NCI-H1417 treated with DMSO at 0.1 percent for 48 hours (cell line): ENCODE measurements around the gene MXD1.
"Not testable (repeated sequence)": the region's sequence is repeated elsewhere in the genome, so short reads cannot be mapped to it uniquely, and the experiment has no call there.

Experiments
- DNase-seq: peaks from one replicate; lab custom pipeline; 2025; lab: John Stamatoyannopoulos, UW

The MXD1 gene

DNA sequence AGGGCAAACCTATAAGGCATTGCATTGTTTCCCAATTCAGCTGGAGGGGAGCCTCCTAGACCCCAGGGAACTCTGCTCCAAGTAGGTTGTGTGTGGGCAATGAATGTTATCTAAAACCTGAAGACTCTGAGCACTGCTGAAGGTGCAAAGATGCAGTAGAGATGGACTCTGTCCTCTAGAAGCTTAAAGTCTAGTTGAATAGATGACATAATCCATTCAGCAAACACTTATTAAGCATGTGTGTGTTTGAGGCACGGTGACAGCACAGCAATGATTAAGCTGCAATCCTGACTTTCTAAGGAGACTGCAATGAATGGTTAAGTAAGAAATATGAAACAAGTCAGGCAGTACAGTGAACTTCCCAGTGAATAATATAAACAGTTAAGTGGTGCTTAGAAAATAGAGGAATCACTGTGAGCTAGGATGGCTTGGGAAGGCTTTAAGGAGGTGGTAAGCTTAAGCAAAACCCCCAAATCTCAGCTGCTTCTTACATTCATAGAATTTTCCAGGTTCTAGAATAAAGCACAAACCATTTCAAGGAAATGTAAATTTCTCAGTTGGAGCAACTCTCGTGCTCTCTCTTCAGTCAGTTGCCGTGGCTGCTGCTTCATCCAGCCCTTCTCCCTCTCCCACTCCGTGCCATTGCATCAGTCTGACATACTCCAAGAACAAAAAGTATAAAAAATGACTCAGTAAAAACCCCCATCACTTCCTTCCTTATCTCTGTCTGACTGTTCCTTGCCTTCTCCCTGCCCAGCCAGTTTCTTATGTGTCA is 19.1 kb downstream of the MXD1 start:
- DNase-seq = no peak

DNA sequence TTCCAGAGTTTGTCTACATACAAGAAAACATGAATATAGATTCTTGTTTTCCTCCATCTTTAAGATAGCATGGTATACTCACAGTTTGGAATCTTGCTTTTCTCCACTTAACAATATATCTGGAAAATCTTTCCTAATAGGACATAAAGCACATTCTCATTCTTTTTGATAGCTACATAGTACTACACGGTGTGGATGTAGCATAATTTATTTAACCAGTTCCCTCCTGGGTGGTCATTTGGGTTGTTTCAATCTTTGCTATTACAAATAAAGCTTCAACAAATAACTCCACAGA is 19.7 kb downstream of the MXD1 start:
- no peak for DNase-seq

DNA sequence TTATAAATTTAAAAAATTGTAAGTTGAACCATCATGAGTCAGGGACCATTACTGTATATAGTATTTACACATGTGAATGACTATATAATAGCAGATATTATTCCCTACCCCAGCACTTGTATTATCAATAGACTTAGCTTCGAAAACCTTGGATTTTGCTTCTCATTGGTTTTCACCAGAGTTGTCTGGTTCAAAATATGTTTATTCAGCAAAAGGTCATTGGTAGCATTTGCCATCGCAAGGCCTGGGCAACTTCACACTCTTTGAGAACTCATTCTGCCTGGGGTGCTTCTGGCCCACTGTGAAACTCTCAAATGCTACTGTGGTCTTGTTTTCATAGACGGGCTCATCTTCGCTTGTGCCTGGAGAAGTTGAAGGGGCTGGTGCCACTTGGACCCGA is 20.1 kb downstream of the MXD1 start:
- no peak for DNase-seq

DNA sequence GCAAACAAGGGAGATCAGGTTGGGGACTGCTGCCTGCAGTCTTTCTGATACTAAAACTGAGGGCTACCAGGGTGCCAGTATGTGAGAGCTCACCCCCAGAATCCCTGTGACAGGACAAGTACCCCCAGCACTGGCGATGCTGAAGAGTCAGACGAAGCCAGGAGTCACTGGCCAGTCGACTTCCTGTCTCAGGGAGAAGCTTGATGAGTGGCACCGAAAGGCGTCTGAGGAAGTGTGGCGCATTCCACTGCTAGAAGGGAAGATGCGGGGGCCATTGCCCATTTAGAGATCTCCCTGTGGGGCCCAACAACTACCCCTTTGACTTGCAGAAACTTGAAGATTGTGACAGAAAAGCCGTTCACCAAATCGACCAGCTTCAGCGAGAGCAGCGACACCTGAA is 22.0 kb downstream of the MXD1 start:
- no peak for DNase-seq

DNA sequence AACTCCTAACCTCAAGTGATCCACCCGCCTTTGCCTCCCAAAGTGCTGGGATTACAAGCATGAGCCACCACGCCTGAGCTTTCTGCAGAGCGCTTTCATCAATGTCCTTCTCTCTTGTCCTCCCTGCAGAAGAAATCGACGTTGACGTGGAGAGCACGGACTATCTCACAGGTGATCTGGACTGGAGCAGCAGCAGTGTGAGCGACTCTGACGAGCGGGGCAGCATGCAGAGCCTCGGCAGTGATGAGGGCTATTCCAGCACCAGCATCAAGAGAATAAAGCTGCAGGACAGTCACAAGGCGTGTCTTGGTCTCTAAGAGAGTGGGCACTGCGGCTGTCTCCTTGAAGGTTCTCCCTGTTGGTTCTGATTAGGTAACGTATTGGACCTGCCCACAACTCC is 23.1 kb downstream of the MXD1 start:
- DNase-seq = no peak

DNA sequence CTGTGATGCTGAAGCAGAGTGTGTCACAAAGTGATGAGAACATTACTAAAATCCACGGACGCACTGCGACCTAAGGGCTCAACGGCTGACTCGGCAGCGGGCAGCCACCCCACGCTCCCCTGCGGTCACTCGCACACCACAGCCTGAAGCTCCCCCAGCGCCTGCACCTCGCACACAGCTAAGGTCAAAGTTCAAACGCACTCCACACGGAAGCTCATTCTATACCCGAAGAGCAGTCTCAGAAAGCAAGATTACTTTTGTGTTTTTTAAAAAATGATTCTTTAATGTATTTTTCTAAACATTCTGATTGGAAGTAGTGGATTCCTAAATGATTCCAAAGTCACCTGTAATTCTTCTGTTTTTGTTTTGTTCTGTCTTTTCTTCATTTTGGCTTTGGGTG is 24.8 kb downstream of the MXD1 start:
- DNase-seq = no peak

DNA sequence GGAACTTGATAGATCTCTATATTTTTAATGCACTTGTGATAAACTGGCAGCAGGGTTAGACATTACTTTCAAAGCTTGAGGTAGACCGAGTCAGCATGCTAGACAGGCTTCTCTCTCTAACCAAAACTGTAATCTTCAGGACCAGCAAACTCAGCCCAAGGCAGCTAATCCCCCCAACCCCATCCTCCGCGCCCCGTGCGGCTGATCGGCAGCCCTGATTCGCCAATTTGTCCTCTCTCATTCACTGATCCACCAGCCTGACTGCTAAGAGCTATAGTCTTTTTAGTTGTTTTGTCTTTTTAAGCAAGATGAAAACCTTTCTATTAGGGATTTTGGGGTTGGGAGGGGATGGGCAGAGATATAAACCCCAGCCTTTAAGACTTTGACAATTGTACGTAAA is 25.8 kb downstream of the MXD1 start:
- DNase-seq = no peak

DNA sequence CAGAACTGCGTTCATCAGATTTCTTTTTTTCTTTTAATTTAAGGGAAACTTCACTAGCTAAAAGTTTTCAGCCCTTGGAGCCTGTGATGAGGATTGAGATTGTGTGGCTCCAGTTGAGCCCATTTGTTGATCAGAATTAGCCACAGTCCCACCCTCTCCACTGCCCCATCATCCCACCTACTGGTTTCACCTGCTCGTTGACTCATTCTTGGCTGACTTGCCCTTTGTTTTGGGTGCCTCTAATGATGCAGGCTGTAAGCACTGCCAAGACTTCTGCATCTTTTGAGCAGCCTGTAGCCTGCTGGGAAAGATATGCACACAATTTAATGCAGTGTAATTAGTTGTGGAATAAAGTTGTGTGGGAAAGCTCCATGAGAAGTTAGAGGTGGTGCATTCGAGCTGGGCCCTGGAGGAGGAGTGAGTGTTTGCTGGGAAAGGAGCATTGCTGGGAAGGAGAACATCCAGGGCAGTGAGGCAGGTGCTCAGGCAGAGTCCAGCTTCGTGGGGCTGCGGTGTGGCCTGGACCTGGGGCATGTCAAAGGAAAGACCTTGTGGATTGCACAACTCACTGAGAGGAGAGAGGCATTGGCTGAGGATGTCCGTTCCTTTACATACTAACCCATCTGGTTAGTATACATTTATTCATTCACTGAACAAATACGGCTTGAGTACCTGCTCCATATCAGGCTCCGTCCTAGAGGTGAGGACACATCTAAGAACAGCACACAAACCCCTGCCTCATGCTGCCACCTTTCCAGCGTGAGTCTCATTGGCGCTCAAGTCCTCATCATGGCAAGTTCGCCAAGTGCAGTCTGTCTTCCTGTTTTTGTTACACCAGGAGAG is 28.3 kb downstream of the MXD1 start:
- DNase-seq = no peak

DNA sequence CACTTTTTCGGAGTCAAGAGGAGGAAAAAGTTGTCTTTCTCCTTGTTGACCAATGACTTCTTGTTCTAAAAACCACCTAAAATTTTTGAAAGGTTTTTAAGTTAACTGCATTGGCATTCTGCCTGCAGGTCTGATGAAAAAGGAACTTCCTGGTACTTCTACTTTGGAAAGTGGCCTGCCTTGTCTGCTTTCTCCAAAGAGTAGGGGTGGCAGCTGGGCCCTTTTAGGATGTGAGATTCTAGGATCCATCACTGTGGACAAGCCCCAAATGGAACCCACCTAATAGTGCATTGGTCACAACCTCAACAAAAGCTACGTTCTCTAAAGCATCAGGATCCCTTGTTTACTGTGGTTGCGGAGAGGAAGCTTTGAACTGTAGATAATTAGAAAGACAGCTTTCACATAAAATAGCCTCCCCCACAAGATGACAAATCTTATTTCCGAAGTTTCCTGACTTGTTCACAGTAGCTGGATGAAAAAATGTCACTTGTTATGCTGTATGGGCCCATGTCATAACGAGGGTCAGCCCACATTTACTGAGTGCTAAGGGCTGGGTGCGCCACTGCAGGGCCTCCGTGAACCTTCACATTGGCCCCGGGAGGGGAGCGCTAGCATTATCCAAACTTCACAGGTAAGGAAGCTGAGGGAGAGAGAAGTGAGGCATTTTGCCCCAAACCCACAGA is 29.1 kb downstream of the MXD1 start:
- no peak for DNase-seq

DNA sequence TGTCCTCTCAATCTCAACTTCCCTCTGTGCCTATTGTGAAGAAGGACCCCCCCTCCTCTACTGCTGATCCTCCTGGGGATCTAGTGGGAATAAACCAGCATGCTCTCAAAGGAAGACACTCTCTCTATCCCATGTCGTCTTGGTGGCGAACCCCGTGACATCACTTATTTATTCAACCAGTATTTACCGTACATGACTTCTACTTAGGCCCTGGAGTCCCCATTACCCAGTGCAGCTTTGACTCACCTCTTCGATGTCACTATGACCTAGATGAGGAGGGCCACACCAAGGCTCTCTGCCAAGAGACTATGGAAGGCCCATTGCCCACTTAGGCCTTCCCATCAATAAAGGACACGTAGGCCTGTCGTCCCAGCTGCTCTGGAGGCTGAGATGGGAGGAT is 29.8 kb downstream of the MXD1 start:
- DNase-seq = no peak

DNA sequence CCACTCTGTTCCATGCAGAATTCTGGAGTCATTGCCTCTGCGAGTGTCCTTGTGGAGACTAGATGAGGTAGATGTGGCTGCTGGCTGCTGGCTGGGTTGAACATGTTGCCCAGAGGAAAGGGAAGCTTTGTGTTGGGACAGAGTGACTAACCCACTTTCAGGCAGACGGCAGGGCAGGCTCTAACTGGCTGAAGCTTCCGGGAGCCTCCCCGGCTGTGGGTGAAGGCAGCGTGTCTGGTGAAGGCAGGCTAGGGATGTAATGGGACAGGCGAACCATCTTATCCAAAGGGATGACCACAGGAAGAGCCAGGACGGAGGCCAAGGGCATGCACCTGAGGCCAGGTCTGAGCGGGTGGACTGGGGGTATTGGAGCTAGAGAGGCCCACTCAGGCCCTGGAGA is 30.5 kb downstream of the MXD1 start:
- DNase-seq = no peak

DNA sequence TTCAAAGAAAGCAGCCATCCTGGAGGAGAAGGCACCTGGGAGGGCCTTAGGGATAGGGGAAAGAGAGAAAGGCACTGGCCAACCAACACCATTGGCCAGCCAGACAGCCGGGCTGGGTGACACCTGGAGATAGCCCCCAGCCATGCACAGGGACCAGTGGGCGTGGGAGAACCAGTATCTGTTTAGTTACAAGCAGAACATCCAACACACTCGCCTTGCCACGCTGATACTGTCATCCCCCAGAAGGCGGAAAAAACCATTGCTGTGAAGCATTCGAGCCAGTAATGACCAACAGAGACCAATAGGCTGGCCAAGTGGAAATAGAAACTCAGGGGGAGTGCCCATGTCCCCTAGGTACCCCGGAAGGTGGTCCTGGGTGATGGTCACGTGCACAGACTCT is 31.0 kb downstream of the MXD1 start:
- no peak for DNase-seq

DNA sequence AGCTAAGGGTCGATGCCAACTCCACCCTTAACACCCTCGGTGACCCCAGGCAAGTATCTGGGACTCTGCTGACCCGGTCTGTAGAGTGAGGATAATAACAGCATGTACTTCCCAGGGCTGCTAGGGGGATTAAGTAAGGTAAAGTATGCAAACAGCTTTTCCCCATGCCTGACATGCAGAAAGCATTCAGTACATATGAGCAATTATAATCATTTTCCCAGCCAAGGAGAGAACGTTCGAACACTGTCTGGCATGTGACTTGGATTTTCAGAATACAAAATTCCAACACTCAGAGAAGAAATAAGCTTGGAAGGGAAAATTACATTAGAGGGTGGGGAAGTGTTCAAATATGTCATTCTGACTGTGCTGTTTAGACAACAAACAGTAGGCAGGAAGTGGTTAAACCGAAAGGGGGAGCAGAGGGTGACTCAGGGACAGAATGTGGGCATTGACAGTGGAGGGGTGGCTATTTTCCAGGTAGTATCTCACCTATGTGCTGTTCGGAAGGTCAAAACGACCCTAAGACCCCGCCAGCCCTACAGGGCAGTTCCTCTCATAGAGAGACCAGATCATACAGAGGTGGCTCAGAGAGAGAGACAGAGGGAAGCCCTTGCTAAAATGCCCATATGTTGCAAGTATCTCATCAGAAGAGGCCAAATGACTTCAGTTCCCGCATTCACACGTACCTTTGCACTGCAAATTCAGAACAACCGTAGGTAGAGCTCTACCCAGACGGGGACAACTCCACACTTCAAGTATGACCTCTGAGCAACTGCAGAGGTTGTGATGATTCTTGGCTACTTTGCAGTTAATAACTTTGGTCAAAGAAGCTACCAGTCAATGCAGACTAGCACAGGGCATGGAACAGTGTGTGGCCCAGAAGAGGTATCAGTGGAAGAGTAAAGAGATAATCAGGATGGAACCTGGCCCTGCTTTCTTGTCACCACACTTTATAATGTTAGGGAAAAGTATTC is 31.7 kb downstream of the MXD1 start:
- no peak for DNase-seq

DNA sequence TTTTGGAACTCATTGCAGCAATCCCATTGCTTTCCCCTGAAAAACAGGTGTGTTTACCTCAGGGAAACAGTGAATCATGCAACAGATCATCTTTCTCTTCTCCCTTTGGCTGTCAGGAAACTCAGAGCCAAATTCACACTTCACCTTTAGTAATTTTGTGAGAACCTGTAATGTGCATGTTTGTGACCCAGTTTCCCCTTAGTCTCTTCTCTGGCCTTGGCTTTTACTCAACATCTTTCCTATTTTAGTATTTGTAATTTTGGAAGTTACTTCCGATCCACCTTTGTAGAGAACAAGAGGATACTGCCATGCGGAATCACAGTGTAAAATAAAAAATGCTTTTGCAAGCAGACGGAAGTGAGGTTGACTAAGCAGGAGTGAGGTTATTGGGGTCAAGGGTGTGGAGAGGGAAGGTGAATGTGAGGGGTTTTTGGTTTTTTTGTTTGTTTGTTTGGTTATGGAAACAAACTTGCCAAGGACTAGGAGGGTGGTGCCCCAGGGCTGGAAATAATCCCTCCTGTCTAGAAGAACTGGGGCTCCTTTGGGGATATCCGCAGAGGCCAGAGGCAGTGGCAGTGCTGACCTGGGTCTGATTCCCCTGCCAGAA is 32.5 kb downstream of the MXD1 start:
- DNase-seq = no peak

DNA sequence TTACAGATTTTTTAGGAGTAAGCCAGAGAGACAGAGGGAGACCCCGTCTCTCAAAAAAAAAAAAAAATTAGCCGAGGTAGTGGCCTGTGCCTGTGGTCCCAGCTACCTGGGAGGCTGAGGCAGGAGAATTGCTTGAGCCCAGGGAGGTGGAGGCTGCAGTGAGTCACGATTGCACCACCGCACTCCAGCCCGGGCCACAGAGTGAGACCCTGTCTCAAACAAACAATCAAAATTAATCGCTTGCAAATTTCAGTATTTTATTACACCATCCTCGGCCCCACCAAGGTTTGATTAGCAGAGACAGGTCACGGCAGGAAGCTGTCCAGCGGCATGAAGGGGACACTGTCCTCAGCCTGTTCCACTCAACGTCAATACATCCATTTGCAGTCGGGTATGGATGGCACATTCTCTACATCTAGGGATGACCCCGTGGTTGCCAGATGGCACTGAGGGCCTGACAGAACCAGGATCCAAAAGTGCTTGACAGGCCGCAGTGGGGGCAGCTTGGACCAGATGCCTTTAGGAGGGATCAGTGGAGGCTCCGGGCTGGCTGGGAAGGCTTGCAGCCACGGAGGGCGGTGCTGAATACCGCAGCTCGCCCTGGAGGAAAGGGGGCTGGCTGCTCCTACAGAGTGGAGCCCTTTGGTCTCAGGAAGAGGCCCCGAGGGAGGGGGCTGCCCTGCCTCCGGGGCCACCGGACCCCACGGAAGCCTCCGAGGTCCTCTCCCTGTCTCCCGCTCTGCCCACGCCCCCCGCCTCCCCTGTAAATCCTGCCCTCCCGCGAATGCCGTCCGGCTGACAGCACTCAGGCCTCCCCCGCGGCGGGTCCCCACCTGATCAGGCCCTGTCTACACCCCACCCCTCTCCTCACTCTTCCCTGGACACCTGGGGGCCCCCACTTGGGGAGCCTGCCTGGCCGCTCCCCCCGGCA is 33.4 kb downstream of the MXD1 start:
- DNase-seq = no peak

DNA sequence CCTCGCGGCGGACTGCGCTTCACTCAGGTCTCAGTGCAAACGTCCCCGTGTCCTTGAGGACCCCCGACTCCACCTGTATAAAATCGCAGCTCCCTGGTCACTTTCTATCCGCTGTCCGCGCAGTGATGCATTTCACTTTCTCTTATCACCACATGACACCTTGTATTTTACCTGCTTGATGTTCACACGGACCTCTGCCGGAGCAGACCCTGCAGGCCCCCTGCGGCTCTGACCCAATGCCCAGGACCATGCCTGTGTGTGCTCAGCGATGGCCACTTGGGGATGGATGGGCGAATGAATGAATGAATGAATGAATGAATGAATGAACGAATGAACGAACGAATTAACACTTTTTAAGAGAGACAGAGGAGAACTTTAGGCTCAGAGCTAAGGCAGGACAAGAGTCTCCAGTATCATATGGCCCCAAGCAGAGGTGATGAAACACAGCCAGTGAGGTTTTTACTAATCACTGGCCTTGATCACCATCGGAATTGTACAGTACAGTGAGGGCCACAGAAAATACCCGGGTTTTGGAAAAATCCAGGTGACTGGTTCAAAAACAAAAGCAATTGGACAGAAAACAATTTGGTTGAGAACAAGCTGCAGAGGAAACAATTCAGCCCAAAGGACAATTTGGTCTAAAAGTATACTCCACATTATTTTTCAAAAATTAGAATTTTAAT is 34.2 kb downstream of the MXD1 start:
- no peak for DNase-seq

DNA sequence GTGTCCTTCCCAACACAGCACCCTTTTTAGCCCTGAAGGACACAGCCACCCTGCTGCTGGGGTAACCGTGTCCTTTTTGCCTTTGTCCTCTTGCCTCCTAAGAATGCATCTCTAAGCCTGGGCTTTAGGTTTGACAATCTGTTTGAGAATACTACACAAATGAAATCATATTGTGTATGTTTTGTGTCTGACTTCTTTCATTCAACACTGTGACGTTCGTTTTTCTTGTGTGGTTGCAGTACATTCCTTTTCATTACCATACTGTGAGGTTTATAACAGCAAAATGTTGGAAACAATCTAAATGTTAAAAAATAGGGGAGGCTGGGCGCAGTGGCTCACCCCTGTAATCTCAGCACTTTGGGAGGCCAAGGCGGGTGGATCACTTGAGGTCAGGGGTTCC is 35.3 kb downstream of the MXD1 start:
- no peak for DNase-seq

DNA sequence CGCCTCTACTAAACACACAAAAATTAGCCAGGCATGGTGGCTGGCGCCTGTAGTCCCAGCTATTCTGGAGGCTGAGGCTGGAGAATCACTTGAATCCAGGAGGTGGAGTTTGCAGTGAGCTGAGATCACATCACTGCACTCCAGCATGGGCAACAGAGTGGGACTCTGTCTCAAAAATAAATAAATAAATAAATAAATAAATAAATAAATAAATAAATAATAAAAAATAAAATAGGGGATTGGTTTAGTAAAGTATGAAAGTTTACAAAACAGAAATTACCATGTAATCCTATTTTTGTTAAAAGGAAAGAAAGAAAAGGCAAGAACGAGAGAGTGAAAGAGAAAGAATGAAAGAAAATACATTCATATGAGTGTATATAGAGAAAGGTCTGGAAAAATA is 35.8 kb downstream of the MXD1 start:
- DNase-seq = not testable (repeated sequence)

DNA sequence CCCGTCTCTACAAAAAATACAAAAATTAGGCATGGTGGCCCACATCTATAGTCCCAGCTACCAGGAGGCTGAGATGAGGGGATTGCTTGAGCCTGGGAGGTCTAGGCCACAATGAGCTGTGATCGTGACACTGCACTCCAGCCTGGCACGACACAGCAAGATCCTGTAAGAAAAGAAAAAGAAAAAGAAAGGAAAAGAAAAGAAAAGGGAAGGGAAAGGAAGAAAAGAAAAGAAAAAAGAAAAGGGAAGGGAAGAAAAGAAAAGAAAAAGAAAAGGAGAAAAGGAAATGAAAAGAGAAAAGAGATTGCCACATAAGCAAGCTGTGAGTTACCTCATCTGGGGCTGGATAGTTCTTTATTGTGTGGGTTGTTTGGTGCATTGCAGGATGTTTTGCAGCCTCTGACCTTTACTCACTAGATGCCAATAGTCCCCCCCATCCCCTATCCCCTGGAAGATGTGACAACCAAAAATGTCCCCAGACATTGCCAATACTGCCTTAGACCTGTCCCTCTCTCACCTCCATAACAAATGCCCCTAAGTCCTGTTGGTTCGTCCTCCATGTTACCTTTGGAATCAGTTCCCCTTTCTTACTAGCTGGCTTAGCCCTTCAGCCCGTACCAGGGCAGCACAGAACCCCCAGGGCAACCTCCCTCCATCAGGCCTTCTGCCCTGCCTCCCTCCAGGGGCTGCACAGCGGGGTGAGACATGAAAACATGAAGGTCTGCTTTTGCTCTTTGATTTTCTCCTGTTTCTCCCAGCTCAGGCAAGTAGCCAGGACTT is 37.6 kb downstream of the MXD1 start:
- no peak for DNase-seq
